Stimulated activated naive CD8-positive, alpha-beta T cell treated with anti-CD3 and anti-CD28 coated beads, Interleukin-15, amount 100 ng/mL, for 72 hours (primary cell): ENCODE data around the gene PRKRA.
"Not testable (repeated sequence)": the region's sequence is repeated elsewhere in the genome, so short reads cannot be mapped to it uniquely, and the experiment has no call there.

ENCODE experiments used
- ATAC-seq: fragments of 150-1000 bp; cut with Tn5 transposase; 2 replicates; pipeline ENCODE4 v1.10.0; 2021; ENCODE audit warnings: mild to moderate bottlenecking, moderate library complexity
- DNase-seq, 2 donors: peaks; one replicate each; pipeline ENCODE4 v3.0.0; 2021 to 2022
- H3K27ac Mint-ChIP-seq, 2 donors: one replicate each; pipeline ENCODE4 v1.8.0; 2022; ENCODE audit warnings: mild to moderate bottlenecking in 2 of 2, mixed read lengths in 2 of 2, moderate library complexity in 2 of 2
- H3K27me3 Mint-ChIP-seq: one replicate; pipeline ENCODE4 v1.8.0; 2022; ENCODE audit warnings: mixed read lengths
- H3K4me1 Mint-ChIP-seq: one replicate; pipeline ENCODE4 v1.8.0; 2022; ENCODE audit warnings: mild to moderate bottlenecking, mixed read lengths
- H3K4me3 Mint-ChIP-seq, 2 donors: one replicate each; pipeline ENCODE4 v1.8.0; 2022; ENCODE audit warnings: mild to moderate bottlenecking in 2 of 2, mixed read lengths in 2 of 2, moderate library complexity in 1 of 2
- H3K9me3 Mint-ChIP-seq, 2 donors: one replicate each; pipeline ENCODE4 v1.8.0; 2022; ENCODE audit warnings: mixed read lengths in 2 of 2

PRKRA gene

DNA sequence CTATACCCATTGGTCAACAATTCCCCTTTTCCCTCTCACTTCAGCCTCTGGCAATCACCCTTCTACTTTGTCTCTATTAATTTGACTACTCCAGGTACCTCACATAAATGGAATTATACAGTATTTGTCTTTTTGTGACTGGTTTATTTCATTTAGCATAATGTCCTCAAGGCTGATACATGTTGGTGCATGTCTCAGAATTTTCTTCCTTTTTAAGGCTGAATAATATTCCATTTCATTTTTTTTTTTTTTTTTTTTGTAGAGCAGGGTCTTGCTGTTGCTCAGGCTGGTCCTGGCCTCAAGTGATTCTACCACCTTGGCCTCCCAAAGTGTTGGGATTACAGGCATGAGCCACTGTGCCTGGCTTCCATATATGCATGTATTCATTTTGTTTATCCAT lies 25.5 kb upstream of the PRKRA start:
- Mint-ChIP-seq H3K27me3 (no peaks in the 10 kb centered on the region), H3K27ac (no peak overlapping the region), H3K4me3 (no peak overlapping the region), H3K4me1 (peaks cover 26% of the 10 kb centered on the region), H3K9me3 (no peaks in the 10 kb centered on the region)
- ATAC-seq: no peak
- DNase-seq: no peak

DNA sequence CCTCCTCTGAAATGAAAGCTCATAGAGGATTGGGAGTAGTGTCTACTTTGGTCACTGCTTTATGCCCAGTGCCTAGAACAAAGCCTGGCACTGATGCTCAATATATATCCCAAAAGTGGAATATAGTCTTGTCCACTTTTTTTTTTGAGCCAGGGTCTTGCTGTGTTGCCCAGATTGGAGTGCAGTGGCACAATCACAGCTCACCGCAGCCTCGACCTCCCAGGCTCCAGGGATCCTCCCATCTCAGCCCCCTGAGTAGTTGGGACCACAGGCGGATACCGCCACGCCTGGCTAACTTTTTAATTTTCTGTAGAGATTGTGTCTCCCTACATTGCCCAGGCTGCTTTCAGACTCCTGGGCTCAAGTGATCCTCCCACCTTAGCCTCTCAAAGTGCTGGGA lies 23.6 kb upstream of the PRKRA start:
- Mint-ChIP-seq H3K4me3 (no peak overlapping the region), H3K27me3 (no peaks in the 10 kb centered on the region), H3K9me3 (no peaks in the 10 kb centered on the region), H3K4me1 (peaks cover 21% of the 10 kb centered on the region), H3K27ac (no peak overlapping the region)
- ATAC-seq: no peak
- DNase-seq: no peak

DNA sequence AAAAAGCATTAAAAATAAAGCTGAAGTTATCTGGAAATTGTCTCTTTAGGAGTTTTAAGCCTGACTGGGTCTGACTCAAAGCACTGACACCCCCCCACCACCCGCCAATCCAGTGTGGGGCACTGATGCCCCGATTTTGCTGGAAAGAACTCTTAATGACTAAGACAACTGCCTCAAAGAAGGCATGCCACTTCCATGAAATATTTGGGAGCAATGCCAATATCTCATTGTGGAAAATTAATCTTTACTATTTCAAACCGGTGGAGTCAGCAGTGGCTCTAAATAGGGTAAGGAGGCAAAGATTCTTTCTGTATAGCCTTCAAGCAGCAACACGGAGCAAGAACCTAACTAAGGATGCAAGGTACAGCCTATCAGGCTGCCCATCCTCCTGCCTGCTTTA lies 23.0 kb upstream of the PRKRA start:
- H3K4me3 Mint-ChIP-seq: no peak overlapping the region
- ATAC-seq (no peak), DNase-seq (no peak)
- H3K9me3 Mint-ChIP-seq: no peaks in the 10 kb centered on the region
- peaks cover 16% of the 10 kb centered on the region for H3K4me1 Mint-ChIP-seq
- no peaks in the 10 kb centered on the region for H3K27me3 Mint-ChIP-seq
- no peak overlapping the region for H3K27ac Mint-ChIP-seq

DNA sequence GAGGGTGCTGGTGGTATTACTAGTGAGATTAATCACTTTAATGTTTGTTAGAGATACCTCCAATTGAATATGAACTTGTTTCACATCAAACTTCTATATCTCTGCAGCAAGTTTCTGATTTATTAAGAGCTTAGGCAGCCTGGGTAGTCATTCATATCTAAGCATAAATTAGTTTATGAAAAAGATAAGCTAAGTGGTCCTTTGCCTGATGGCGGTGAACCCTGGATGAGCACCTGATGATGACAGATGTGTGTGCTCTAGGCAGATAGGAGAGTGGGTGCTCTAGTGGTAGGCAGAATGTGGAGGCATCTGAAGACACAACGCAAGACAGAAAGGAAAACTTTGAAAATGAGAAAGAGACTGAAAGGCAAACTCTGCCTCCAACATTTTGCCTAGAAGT lies 22.4 kb upstream of the PRKRA start:
- no peak for DNase-seq
- Mint-ChIP-seq H3K9me3 (no peaks in the 10 kb centered on the region), H3K27ac (no peak overlapping the region), H3K4me3 (no peak overlapping the region), H3K4me1 (peaks cover 13% of the 10 kb centered on the region), H3K27me3 (no peaks in the 10 kb centered on the region)
- no peak for ATAC-seq

DNA sequence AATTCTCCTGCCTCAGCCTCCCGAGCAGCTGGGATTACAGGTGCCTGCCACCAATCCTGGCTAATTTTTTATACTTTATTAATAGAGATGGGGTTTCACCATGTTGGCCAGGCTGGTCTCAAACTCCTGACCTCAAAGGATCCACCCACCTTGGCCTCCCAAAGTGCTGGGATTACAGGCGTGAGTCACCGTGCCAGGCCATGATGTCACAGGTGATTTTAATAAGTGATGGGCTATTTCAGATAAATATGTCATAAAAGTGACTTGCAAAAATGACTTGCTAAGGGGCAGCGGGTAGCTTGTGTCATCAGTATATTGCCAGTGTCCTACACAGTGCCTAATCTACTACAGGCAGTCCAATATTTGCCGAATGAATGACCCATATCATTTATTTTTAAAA lies 20.3 kb upstream of the PRKRA start:
- H3K4me3 Mint-ChIP-seq, H3K27me3 Mint-ChIP-seq, ATAC-seq, H3K9me3 Mint-ChIP-seq, H3K4me1 Mint-ChIP-seq, H3K27ac Mint-ChIP-seq, DNase-seq: not testable (repeated sequence)

DNA sequence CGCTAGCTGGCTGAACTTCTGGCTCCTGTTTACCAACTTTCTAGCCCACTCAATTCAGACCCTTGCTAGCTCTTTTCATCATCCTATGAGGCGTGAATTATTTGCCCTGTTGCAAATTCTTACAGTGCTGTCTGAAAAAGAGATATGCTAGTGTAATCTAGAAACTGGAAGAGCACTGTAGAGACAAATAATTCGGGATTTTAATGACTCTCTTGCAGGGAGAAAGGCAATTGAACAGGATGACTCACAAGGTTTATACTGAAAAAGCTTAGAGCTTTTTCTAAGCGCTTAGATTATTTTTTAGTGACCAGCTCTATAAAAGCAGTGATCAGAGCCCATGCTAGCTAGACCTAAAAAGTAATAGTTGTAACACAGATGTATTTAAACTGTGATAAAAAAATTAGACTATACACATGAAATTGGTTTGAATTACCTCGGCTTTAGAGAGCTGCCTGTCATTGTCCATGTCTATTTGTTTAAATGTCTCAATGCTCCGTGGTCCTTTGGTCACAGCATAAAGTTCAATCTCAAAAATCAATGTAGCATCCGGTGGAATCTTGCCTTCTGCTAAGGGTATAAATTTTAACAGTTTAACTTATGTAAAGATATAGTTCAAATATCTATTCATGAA lies 18.4 kb upstream of the PRKRA start:
- Mint-ChIP-seq H3K4me1 (peaks cover 5% of the 10 kb centered on the region), H3K27me3 (no peaks in the 10 kb centered on the region), H3K4me3 (no peak overlapping the region), H3K9me3 (no peaks in the 10 kb centered on the region), H3K27ac (no peak overlapping the region)
- DNase-seq (no peak), ATAC-seq (no peak)

DNA sequence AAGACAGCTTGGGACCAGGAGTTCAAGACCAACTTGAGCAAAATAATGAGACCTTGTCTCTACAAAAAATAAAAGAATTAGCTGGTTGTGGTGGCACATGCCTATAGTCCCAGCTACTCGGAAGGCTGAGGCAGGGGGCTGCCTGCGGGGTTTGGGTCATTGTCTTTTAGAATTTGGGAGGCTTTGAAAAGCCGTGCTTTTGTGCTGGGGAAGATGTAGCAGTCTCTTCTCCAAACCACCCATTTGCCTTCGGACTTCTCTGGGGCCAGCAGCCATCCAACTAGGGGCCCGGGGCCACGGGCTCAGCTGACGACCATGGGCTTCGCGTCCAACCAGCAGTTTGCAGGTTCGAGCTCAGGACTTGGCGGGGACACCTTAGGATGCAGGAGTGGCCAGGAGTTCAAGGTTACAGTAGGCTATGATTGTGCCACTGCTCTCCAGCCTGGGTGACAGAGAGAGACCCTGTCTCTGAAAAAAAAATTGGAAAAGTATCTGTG lies 6.5 kb upstream of the PRKRA start:
- Mint-ChIP-seq H3K9me3 (no peaks in the 10 kb centered on the region), H3K4me3 (no peak overlapping the region), H3K27ac (no peak overlapping the region), H3K4me1 (no peaks in the 10 kb centered on the region), H3K27me3 (no peaks in the 10 kb centered on the region)
- ATAC-seq (no peak), DNase-seq (no peak)

DNA sequence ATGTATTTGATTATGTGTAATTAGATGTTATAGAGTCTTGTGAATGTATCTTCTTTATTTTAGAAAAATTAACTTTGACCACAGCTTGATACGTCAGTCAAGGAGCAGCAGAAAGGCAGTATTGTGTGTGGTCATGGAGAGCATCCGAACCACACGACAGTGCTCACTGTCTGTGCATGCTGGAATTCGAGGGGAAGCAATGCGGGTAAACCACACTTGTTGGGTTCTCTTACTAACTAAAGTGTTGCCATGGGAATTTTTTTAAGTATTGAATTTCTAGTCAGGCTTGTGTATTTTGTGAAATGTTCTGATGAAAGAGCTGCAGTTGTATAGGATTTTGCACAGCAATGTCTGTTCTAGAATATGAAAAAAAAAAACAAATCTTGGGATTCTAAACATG lies 5.0 kb upstream of the PRKRA start:
- no peak for DNase-seq
- Mint-ChIP-seq H3K9me3 (no peaks in the 10 kb centered on the region), H3K27me3 (no peaks in the 10 kb centered on the region), H3K4me3 (no peak overlapping the region), H3K27ac (no peak overlapping the region), H3K4me1 (no peaks in the 10 kb centered on the region)
- no peak for ATAC-seq

DNA sequence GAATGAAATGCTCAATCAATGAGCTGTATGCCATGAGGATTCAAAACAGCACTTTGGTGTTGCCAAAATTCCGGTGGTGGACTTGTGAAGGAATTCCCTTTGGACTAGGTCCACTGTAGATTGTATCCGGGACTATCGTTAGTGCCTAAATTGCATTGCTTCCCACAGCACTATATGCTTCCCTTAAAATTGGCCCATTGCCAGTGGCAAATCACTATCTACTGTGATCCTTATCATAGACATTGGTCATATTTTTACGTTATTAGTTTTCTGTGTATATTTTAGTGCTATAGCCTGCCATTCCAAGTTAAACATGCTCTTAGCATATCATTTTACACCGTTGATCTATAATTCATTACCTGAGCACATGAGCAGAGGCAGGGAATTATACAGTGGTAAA lies 1.9 kb upstream of the PRKRA start:
- H3K27ac Mint-ChIP-seq: no peak overlapping the region
- no peak overlapping the region for H3K4me3 Mint-ChIP-seq
- peaks cover 22% of the 10 kb centered on the region for H3K4me1 Mint-ChIP-seq
- H3K9me3 Mint-ChIP-seq: no peaks in the 10 kb centered on the region
- ATAC-seq (no peak), DNase-seq (no peak)
- H3K27me3 Mint-ChIP-seq: no peaks in the 10 kb centered on the region

DNA sequence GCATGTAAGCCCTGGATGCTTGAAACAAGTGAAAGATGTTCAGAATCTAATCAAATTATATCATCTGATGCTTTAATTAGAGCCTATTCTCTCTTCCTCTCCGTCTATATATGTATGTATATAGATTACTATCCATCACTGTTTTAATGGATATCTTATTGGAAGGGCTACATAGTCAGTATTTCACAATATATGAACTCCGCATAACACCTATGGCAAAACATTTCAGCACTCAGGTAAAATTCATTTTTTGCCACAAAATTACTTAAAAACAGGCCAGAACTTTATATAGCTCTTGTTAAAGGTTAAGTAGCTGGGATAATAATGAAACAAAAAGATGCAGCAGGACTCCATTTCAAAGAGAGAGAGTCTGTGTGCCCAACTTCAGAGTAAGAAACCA lies 1.4 kb upstream of the PRKRA start:
- Mint-ChIP-seq H3K27ac (peak overlapping the region in 1 of 2 donors; percentile 76), H3K9me3 (no peaks in the 10 kb centered on the region), H3K27me3 (no peaks in the 10 kb centered on the region), H3K4me1 (peaks cover 24% of the 10 kb centered on the region), H3K4me3 (peak overlapping the region; percentile 96)
- ATAC-seq: no peak
- no peak for DNase-seq

DNA sequence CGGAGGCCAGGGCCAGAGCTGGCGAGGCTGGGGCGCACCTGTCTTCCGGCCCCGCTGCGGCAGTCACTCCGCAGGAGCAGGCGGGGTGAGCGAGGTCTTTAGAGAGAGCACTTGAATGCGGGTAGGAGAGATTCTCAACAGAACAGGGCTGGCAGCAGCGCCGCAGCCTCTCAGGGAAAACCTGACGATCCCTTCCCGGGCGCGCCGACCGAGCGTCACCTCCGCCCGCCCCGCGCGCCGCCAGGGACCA lies 526 bp downstream of the PRKRA start:
- peak overlapping the region; percentile 88 for H3K4me3 Mint-ChIP-seq
- H3K4me1 Mint-ChIP-seq: peaks cover 24% of the 10 kb centered on the region
- ATAC-seq: peak; percentile 75
- peak; percentile 85 to 89 for DNase-seq
- no peaks in the 10 kb centered on the region for H3K9me3 Mint-ChIP-seq
- H3K27ac Mint-ChIP-seq: peak overlapping the region; percentile 61 to 93
- no peaks in the 10 kb centered on the region for H3K27me3 Mint-ChIP-seq

DNA sequence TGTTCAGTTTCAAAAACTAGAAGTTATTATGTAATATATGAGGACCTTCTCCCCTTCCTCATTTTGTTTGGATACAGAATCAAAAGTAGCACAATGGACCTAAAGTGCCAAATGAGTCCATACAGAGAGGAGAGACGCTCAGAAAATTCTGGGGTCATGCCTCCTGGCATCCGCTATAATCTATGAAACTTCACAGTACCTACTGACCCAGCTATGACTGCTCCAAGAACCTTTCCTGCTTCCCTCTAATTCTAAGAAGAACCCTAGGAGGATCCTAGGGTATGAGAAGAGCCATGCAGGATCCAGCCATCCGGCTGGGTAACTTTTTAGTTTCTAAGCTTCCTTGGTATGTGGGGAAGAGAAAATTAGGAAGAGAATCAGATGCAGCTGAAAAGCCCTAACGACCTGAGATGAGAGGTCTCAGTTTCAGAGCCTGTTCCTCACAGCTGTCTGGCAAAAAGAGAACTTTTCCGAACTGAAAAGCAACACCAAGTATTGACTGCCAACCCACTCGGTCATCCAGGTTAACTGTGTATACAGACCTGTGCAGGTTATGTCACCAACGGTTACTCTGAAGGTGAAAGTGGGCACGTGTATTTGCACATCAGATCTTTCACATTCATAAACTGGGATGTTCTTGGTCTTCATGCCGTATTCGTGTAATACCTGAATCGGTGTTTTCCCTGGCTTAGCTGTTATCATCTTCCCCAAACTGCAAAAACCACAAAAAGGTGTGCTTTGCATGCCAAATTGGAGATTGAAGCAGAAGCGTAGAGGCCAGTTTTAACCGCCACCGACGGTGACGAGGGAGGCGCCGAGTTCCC lies 1.1 kb downstream of the PRKRA start:
- H3K27me3 Mint-ChIP-seq: no peaks in the 10 kb centered on the region
- H3K4me1 Mint-ChIP-seq: peaks cover 27% of the 10 kb centered on the region
- H3K9me3 Mint-ChIP-seq: no peaks in the 10 kb centered on the region
- peak overlapping the region; percentile 88 for H3K4me3 Mint-ChIP-seq
- ATAC-seq (peak; percentile 31), DNase-seq (no peak)
- H3K27ac Mint-ChIP-seq: peak overlapping the region; percentile 61 to 93

DNA sequence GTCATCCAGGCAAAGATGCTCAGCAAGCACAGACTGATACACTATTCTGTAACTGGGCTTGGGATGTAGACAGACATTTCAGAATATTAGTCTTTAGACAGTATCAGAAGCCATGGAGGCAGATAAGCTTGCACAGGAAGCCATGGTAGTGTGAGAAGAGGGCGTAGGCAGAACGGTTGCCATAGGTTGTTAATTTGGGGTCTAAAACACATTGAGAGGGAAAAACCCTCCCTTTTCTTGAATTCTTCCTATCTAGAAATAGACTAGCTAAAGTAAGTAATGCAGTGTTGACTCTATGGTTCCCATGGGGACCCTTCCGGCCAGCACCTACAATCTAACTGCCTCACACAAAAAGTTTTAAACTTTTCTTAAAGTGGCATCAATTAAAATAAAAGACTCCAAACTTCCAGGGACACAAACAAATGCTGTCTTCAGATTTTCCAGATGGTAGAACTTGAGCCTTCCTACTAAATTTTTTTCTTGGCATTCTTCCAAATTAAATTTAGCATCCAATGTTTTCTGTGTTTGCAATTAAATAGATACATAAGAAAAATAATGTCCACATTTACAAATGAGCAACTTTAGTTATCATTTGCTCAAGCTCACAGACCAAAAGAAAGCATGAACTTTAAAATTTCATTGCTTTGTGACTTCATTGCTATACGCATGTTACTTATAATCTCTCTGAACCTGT lies 1.9 kb downstream of the PRKRA start:
- peak overlapping the region; percentile 88 for H3K4me3 Mint-ChIP-seq
- H3K27ac Mint-ChIP-seq: peak overlapping the region in 1 of 2 donors; percentile 81
- no peaks in the 10 kb centered on the region for H3K27me3 Mint-ChIP-seq
- no peak for DNase-seq
- peaks cover 30% of the 10 kb centered on the region for H3K4me1 Mint-ChIP-seq
- H3K9me3 Mint-ChIP-seq: no peaks in the 10 kb centered on the region
- no peak for ATAC-seq

DNA sequence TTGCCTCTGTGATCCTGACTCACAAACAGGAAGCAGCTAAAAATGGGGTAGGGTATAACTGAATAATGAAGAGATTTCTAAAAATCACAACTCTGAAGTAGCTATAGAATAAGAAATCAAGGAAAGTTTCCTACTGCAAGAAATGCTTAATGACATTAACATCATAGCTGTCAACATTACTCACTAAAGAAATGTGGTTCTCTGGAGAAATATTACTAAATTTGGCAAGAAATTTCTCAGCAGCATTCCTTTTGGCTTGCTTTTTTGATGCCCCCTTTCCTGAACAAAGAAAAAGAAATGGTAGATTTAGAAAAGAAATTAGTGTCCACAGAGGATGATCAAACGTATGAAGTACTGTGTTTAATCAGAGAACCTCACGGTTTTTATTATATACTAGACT lies 9.5 kb downstream of the PRKRA start:
- Mint-ChIP-seq H3K4me3 (no peak overlapping the region), H3K4me1 (peaks cover 6% of the 10 kb centered on the region), H3K27ac (no peak overlapping the region), H3K27me3 (no peaks in the 10 kb centered on the region), H3K9me3 (no peaks in the 10 kb centered on the region)
- DNase-seq (no peak), ATAC-seq (no peak)

DNA sequence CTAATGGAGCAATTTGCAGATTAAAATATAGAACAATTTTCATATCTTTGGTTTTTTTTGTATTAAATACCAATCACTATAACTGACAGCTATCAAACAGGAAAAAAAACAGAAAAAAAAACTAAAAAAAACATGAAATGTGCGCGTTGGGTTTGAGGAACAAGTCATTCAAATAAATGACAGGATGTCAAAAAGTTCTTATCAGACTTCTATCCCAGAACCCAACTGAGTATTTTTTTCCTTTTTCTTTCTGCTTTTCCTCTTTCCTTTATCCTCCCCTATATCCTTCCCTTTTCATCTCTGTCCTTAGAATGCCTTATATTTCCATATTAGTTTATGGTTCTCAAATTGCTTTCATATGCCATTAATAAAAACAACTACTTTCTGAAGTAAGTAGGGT lies 14.3 kb downstream of the PRKRA start:
- Mint-ChIP-seq H3K27me3 (no peaks in the 10 kb centered on the region), H3K4me1 (no peaks in the 10 kb centered on the region), H3K27ac (no peak overlapping the region)

DNA sequence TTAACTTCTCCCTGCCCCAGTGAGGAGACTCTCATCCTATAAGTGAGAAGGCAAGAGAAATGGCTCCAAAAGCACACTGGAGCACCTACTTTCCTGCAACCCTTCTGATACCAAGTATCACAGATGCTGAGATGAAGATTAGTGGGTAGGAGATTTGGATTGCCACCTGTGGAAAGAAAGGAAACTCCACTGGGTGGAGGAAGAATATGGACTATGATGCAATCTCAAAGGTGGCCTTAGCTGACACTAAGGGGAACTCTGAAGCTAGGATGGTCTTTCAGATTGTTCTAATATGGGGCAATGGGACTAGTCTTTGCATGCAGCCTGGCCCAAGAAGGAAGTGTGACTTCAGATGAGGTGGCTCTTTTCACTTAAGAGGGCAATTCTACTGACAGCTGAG lies 21.6 kb downstream of the PRKRA start:
- peak overlapping the region in 1 of 2 donors; percentile 63 for H3K27ac Mint-ChIP-seq

More for the DNA sequence above, 14.3 kb downstream of the PRKRA start:
- Mint-ChIP-seq H3K4me3 (no peak overlapping the region), H3K9me3 (no peaks in the 10 kb centered on the region)
- ATAC-seq (no peak), DNase-seq (no peak)

More for the DNA sequence above, 21.6 kb downstream of the PRKRA start:
- no peak for ATAC-seq
- H3K4me1 Mint-ChIP-seq: no peaks in the 10 kb centered on the region
- DNase-seq: no peak
- no peak overlapping the region for H3K4me3 Mint-ChIP-seq
- peaks cover 12 to 13% of the 10 kb centered on the region in 2 donors for H3K9me3 Mint-ChIP-seq
- H3K27me3 Mint-ChIP-seq: no peaks in the 10 kb centered on the region
